Endothelial cell of umbilical vein (primary cell): ENCODE results near the gene PNPLA2. TPM values are rescaled to one million over a fixed set of nuclear protein-coding genes. Genes with fewer than 3 reads are reported as not detected.

Experiments
- BruUV-seq: library from RNA; stranded (reverse); fragments of 400-500 nt; replicated peaks from 2 replicates; lab custom pipeline; 2021; lab: Mats Ljungman, UMichigan
- CTCF ChIA-PET: fragments of 300-600, 350-600 bp; sonication (Branson Sonifier 250); formaldehyde crosslinking; loops from one replicate; lab custom pipeline; 2021; ENCODE audit warnings: antibody characterized with exemption, inconsistent platforms; lab: Charles Lee
- POLR2A ChIA-PET: fragments of 300-600, 350-600 bp; sonication (Branson Sonifier 250); formaldehyde crosslinking; loops from one replicate; lab custom pipeline; 2021; ENCODE audit warnings: antibody characterized with exemption, inconsistent platforms; lab: Charles Lee
- DNase-seq: peaks from one replicate; pipeline ENCODE4 v3.0.0-alpha.2; 2011; ENCODE audit warnings: low read depth, low spot score
- FAIRE-seq: peaks from 2 replicates; lab custom pipeline; 2011; peaks lifted over from hg19 to GRCh38; lab: Jason Lieb, UNC
- H2AFZ ChIP-seq: 2 replicates; pipeline ENCODE4 v1.6.0; 2012; ENCODE audit warnings: low read depth, low read length, control low read depth, inconsistent platforms
- H3K27ac ChIP-seq: 2 replicates; pipeline ENCODE4 v1.5.1; 2011; ENCODE audit warnings: low read depth, mild to moderate bottlenecking, control low read depth, low read length, moderate library complexity; ENCODE audit not compliant: insufficient read depth
- H3K27me3 ChIP-seq, 2 experiments: 2 replicates each; pipeline versions ENCODE4 v1.6.0 to v1.6.1; 2011; ENCODE audit warnings: low read length in 2 of 2, mixed read lengths in 1 of 2; ENCODE audit not compliant: control insufficient read depth in 2 of 2, insufficient read depth in 2 of 2
- H3K36me3 ChIP-seq, 2 experiments: 2 replicates in 1 of 2; 3 replicates in 1 of 2; pipeline ENCODE4 v1.5.1; 2011; ENCODE audit warnings: low read length in 2 of 2, mild to moderate bottlenecking in 1 of 2, moderate library complexity in 1 of 2; ENCODE audit not compliant: control insufficient read depth in 2 of 2, insufficient read depth in 2 of 2; ENCODE audit errors: extremely low read depth in 1 of 2
- H3K4me1 ChIP-seq: 3 replicates; pipeline ENCODE4 v1.5.1; 2011; ENCODE audit warnings: mild to moderate bottlenecking, low read length; ENCODE audit not compliant: control insufficient read depth, insufficient read depth; ENCODE audit errors: extremely low read depth
- H3K4me2 ChIP-seq: 2 replicates; pipeline ENCODE4 v1.6.1; 2011; ENCODE audit warnings: low read length, control low read depth, mixed read lengths; ENCODE audit not compliant: insufficient read depth
- H3K4me3 ChIP-seq, 3 experiments: fragments of 200-600 bp in 1 of 3; sonication (generic), shearing (Covaris generic) in 1 of 3; replicated peaks in 1 of 3; 2 replicates each; pipeline ENCODE4 v1.5.1; 2011 to 2016; ENCODE audit warnings: control low read depth in 3 of 3, low read length in 3 of 3, mild to moderate bottlenecking in 2 of 3, inconsistent platforms in 1 of 3, low read depth in 1 of 3, moderate library complexity in 1 of 3; ENCODE audit not compliant: insufficient read depth in 1 of 3
- H3K79me2 ChIP-seq: 2 replicates; pipeline ENCODE4 v1.6.0; 2012; ENCODE audit warnings: low read length, inconsistent platforms; ENCODE audit not compliant: control insufficient read depth, insufficient read depth
- H3K9ac ChIP-seq: replicated peaks from 2 replicates; pipeline ENCODE3; 2011; ENCODE audit warnings: low read length, control low read depth; ENCODE audit not compliant: insufficient read depth; ENCODE audit errors: extremely low read depth
- H3K9me1 ChIP-seq: replicated peaks from 3 replicates; pipeline ENCODE4 v1.6.0; 2011; ENCODE audit warnings: mild to moderate bottlenecking, low read length; ENCODE audit not compliant: control insufficient read depth, insufficient read depth; ENCODE audit errors: extremely low read depth
- H3K9me3 ChIP-seq: replicated peaks from 2 replicates; pipeline ENCODE4 v1.5.1; 2012; ENCODE audit warnings: low read length, inconsistent platforms; ENCODE audit not compliant: control insufficient read depth, insufficient read depth
- H4K20me1 ChIP-seq: replicated peaks from 2 replicates; pipeline ENCODE3; 2011; ENCODE audit warnings: mild to moderate bottlenecking, low read length; ENCODE audit not compliant: control insufficient read depth, insufficient read depth; ENCODE audit errors: extremely low read depth
- CTCF ChIP-seq, 2 donors: IDR thresholded peaks; 1 replicate in 1 of 2; 2 replicates in 1 of 2; pipeline ENCODE4 v1.5.1; 2011; ENCODE audit warnings: low read length in 2 of 2, mild to moderate bottlenecking in 2 of 2, moderate library complexity in 2 of 2, control low read depth in 1 of 2, inconsistent platforms in 1 of 2, low read depth in 1 of 2; ENCODE audit not compliant: insufficient read depth in 1 of 2; ENCODE audit errors: extremely low read depth in 1 of 2
- EZH2 ChIP-seq: IDR thresholded peaks from 2 replicates; pipeline ENCODE4 v1.6.1; 2012; ENCODE audit warnings: borderline replicate concordance, low read depth, mild to moderate bottlenecking, moderate library complexity, low read length, inconsistent platforms; ENCODE audit not compliant: severe bottlenecking
- FOS ChIP-seq: IDR thresholded peaks from 2 replicates; pipeline ENCODE4 v1.6.1; 2011; ENCODE audit warnings: mild to moderate bottlenecking, low read length, moderate library complexity, borderline replicate concordance; ENCODE audit not compliant: insufficient read depth
- GATA2 ChIP-seq: IDR thresholded peaks from 2 replicates; pipeline ENCODE4 v1.7.0; 2011; ENCODE audit warnings: low read depth, mild to moderate bottlenecking, moderate library complexity, mixed read lengths, low read length; ENCODE audit not compliant: insufficient read length, insufficient read depth
- JUN ChIP-seq: IDR thresholded peaks from 2 replicates; pipeline ENCODE4 v1.6.1; 2011; ENCODE audit warnings: borderline replicate concordance, low read depth; ENCODE audit not compliant: insufficient read length, insufficient read depth
- MAX ChIP-seq: IDR thresholded peaks from 2 replicates; pipeline ENCODE4 v1.6.1; 2011; ENCODE audit not compliant: insufficient read depth, insufficient read length
- MYC ChIP-seq: IDR thresholded peaks from one replicate; pipeline ENCODE4 v1.6.1; 2011; ENCODE audit warnings: mild to moderate bottlenecking, low read depth, low read length
- POLR2A ChIP-seq: IDR thresholded peaks from 2 replicates; pipeline ENCODE4 v1.6.1; 2012; ENCODE audit warnings: low read depth, mild to moderate bottlenecking, control low read depth, low read length
- POLR2AphosphoS5 ChIP-seq: IDR thresholded peaks from 2 replicates; pipeline ENCODE4 v1.6.1; 2012; ENCODE audit warnings: low read depth, mild to moderate bottlenecking, control low read depth, low read length, moderate library complexity; ENCODE audit not compliant: insufficient read depth
- dilution Hi-C: fragments of 300-500 bp; cut with MboI; formaldehyde crosslinking; loops from one replicate; pipeline ENCODE4 v1.15.0; 2019; ENCODE audit warnings: low sequenced_read_pairs; ENCODE audit not compliant: extremely low pct_ligation_motif_present
- intact Hi-C: fragments of 100-400 bp; cut with micrococcal nuclease; formaldehyde crosslinking; loops from one replicate; pipeline ENCODE4 v1.10.0; 2022
- polyA plus RNA-seq, 4 experiments: library from polyadenylated mRNA; depleted of rRNA in 3 of 4; stranded (reverse) in 3 of 4; unstranded in 1 of 4; fragments of >200 nt; gene quantifications; 2 replicates each; pipeline versions ENCODE4 v1.2.1 to v1.2.3, GENCODE V29; 2011 to 2012; ENCODE audit warnings: missing spikeins in 1 of 4
- total RNA-seq: library from RNA; stranded (reverse); gene quantifications from 2 replicates; pipeline ENCODE4 v1.2.3, GENCODE V29; 2021

PNPLA2 gene
- total and polyA plus RNA-seq, 2 donors (not counting 3 experiments of a cell fraction or from before 2014, with no cell fraction given), result 73.1 to 75.6 TPM

DNA sequence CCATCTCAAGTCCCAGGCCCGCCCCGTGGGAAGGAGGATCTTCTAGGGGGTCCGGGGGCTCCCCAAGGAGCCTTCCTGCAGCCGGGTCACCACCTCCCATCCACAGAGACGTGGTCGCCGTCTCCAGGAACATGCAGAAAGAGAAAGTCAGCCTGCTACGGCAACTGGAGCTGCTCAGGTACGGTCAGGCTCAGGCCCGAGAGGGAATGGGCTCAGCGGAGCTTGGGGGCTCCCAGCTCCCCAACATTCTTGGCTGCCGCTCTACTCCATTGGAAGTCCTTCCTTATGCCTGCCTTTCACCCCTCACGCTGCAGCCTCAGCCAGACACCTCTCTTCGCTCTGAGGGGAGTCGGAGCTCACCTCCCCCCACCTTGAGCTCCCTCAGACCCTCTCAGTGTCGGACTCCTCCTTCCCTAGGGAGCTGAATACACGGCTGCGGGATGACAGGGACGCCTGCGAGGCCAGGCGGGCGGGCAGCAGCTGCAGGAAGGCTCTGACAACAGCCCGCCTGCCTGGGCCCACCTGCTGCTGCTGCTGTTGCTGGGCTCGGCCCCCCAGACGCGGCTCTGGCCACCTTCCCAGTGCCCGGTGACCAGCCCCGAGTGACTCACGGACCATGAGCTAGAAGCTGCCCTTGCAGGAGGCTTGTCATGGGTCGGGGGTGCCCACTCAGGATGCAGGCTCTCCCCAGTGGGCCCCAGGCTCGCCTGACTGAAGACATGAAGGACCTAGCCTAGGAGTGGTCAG is 12.6 kb downstream of the PNPLA2 start:
- Histone ChIP-seq H3K27ac (no peak overlapping the region), H2AFZ (no peak overlapping the region), H3K27me3 (no peaks in the 10 kb centered on the region), H3K4me1 (peaks cover 57% of the 10 kb centered on the region), H3K36me3 (peaks cover 0 to 4% of the 10 kb centered on the region in 2 experiments), H3K9ac (no peak overlapping the region), H3K4me2 (no peak overlapping the region), H3K79me2 (peaks cover 20% of the 10 kb centered on the region), H3K9me1 (no peaks in the 10 kb centered on the region), H3K4me3 (no peak overlapping the region), H4K20me1 (no peaks in the 10 kb centered on the region), H3K9me3 (no peaks in the 10 kb centered on the region)
- FAIRE-seq (no peak), DNase-seq (peak; percentile 39)
- BruUV-seq, result no TSS peak
- ChIA-PET POLR2A (interaction anchor here (2.3 to 3.6 kb wide), 2 partner anchors 11 to 12 kb away, joined by 15 to 28 read pairs; partner anchors contain the start of genes PNPLA2, POLR2L and TSPAN4), CTCF (interaction anchor here (0.8 to 2.7 kb wide), 2 partner anchors 9 to 17 kb away, joined by 3 to 8 read pairs; no protein-coding TSS in a partner anchor)
- dilution Hi-C loops (no loop called here), intact Hi-C loops (no loop called here)
- no peak for TF ChIP-seq GATA2
- TF ChIP-seq MAX, result no peak
- no peak for TF ChIP-seq EZH2
- TF ChIP-seq JUN, result no peak
- TF ChIP-seq FOS, result no peak
- TF ChIP-seq POLR2AphosphoS5, result no peak
- TF ChIP-seq CTCF (IDR thresholded peaks at IDR 0.05; ENCODE audit: extremely low read depth in 1 of 2, insufficient read depth in 1 of 2, low read depth in 1 of 2, low read length in 2 of 2), result no peak
- TF ChIP-seq MYC, result no peak
- no peak for TF ChIP-seq POLR2A
